ENCODE measurements around the gene SLITRK6. TPM values are rescaled to one million over a fixed set of nuclear protein-coding genes. Genes with fewer than 3 reads are reported as not detected.
"Not testable (repeated sequence)": the region's sequence is repeated elsewhere in the genome, so short reads cannot be mapped to it uniquely, and the experiment has no call there.

The SLITRK6 gene
- polyA plus RNA-seq, 12 donors, result 3.7 to 38.7 (median 9.0) TPM; not detected in 1

DNA sequence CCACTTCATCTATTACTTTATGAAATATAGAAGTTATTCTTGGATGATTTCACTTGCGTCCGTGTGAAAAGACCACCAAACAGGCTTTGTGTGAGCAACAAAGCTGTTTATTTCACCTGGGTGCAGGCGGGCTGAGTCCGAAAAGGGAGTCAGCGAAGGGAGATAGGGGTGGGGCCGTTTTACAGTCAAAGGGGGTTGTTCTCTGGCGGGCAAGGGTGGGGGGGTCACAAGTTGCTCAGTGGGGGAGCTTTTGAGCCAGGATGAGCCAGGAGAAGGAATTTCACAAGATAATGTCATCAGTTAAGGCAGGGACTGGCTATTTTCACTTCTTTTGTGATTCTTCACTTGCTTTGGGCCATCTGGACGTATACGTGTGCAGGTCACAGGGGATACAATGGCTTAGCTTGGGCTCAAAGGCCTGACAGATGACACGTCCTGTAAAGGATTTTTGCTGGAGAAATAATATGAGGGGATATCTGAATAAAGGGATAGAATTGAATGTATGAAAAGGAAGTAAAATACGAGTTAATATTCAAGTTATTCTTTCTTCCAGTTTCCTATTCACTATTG is 55.9 kb downstream of the SLITRK6 start:
- DNase-seq, result not testable (repeated sequence)
